Mucosa of stomach (tissue), 1 donor: ENCODE measurements around the gene GRHL3.

Experiments
- H3K27me3 ChIP-seq: one replicate; pipeline ENCODE4 v1.7.0; 2013; ENCODE audit warnings: mild to moderate bottlenecking, low read length; ENCODE audit not compliant: control insufficient read depth, insufficient read depth
- H3K36me3 ChIP-seq: one replicate; pipeline ENCODE4 v1.7.0; 2013; ENCODE audit warnings: low read length; ENCODE audit not compliant: control insufficient read depth, insufficient read depth
- H3K4me1 ChIP-seq: one replicate; pipeline ENCODE4 v1.7.0; 2013; ENCODE audit warnings: mild to moderate bottlenecking, low read length; ENCODE audit not compliant: control insufficient read depth, insufficient read depth
- H3K4me3 ChIP-seq: one replicate; pipeline ENCODE4 v1.7.0; 2013; ENCODE audit warnings: low read length
- H3K9ac ChIP-seq: one replicate; pipeline ENCODE4 v1.7.0; 2013; ENCODE audit warnings: mild to moderate bottlenecking, low read length, moderate library complexity
- H3K9me3 ChIP-seq: one replicate; pipeline ENCODE4 v1.7.0; 2013; ENCODE audit warnings: mild to moderate bottlenecking, low read length, moderate library complexity; ENCODE audit not compliant: control insufficient read depth
- donor health status: Pancreatic carcinoma.

GRHL3 gene

GRCh38 chr1:24369801-24370200, 50.6 kb downstream of the GRHL3 start:
- Histone ChIP-seq H3K9me3 (no peaks in the 10 kb centered on the region), H3K36me3 (no peaks in the 10 kb centered on the region), H3K4me1 (peaks cover 7% of the 10 kb centered on the region), H3K9ac (no peak overlapping the region), H3K4me3 (no peak overlapping the region), H3K27me3 (no peaks in the 10 kb centered on the region)

- Histone ChIP-seq H3K9ac (no peak overlapping the region), H3K36me3 (no peaks in the 10 kb centered on the region), H3K4me3 (no peak overlapping the region), H3K9me3 (no peaks in the 10 kb centered on the region), H3K4me1 (no peaks in the 10 kb centered on the region), H3K27me3 (no peaks in the 10 kb centered on the region)
These were observed 53.9 kb downstream of the GRHL3 start for GRCh38 chr1:24373044-24373443.

GRCh38 chr1:24373710-24374109, 54.6 kb downstream of the GRHL3 start:
- Histone ChIP-seq H3K9me3 (no peaks in the 10 kb centered on the region), H3K4me1 (no peaks in the 10 kb centered on the region), H3K4me3 (no peak overlapping the region), H3K9ac (no peak overlapping the region), H3K36me3 (no peaks in the 10 kb centered on the region), H3K27me3 (no peaks in the 10 kb centered on the region)

GRCh38 chr1:24374891-24375786, 56.0 kb downstream of the GRHL3 start:
- no peaks in the 10 kb centered on the region for H3K9me3 ChIP-seq
- peaks cover 2% of the 10 kb centered on the region for H3K4me1 ChIP-seq
- H3K9ac ChIP-seq, result no peak overlapping the region
- no peaks in the 10 kb centered on the region for H3K36me3 ChIP-seq
- H3K4me3 ChIP-seq, result no peak overlapping the region
- H3K27me3 ChIP-seq, result no peaks in the 10 kb centered on the region

GRCh38 chr1:24379733-24380315, 60.7 kb downstream of the GRHL3 start:
- Histone ChIP-seq H3K36me3 (no peaks in the 10 kb centered on the region), H3K9me3 (no peaks in the 10 kb centered on the region), H3K4me1 (peaks cover 32% of the 10 kb centered on the region), H3K9ac (no peak overlapping the region), H3K27me3 (no peaks in the 10 kb centered on the region), H3K4me3 (no peak overlapping the region)

GRCh38 chr1:24380508-24380907, 61.4 kb downstream of the GRHL3 start:
- H3K9ac ChIP-seq, result no peak overlapping the region
- peaks cover 39% of the 10 kb centered on the region for H3K4me1 ChIP-seq
- H3K27me3 ChIP-seq, result no peaks in the 10 kb centered on the region
- no peaks in the 10 kb centered on the region for H3K36me3 ChIP-seq
- H3K9me3 ChIP-seq, result no peaks in the 10 kb centered on the region
- H3K4me3 ChIP-seq, result no peak overlapping the region

GRCh38 chr1:24381256-24381655, 62.1 kb downstream of the GRHL3 start:
- Histone ChIP-seq H3K4me3 (no peak overlapping the region), H3K4me1 (peaks cover 44% of the 10 kb centered on the region), H3K9me3 (no peaks in the 10 kb centered on the region), H3K36me3 (no peaks in the 10 kb centered on the region), H3K9ac (no peak overlapping the region), H3K27me3 (no peaks in the 10 kb centered on the region)

GRCh38 chr1:24382165-24382577, 63.0 kb downstream of the GRHL3 start:
- H3K9me3 ChIP-seq, result no peaks in the 10 kb centered on the region
- H3K4me3 ChIP-seq, result no peak overlapping the region
- no peak overlapping the region for H3K9ac ChIP-seq
- no peaks in the 10 kb centered on the region for H3K36me3 ChIP-seq
- H3K4me1 ChIP-seq, result peaks cover 44% of the 10 kb centered on the region
- H3K27me3 ChIP-seq, result no peaks in the 10 kb centered on the region

GRCh38 chr1:24383381-24383940, 64.3 kb downstream of the GRHL3 start:
- H3K9me3 ChIP-seq, result no peaks in the 10 kb centered on the region
- H3K36me3 ChIP-seq, result no peaks in the 10 kb centered on the region
- H3K9ac ChIP-seq, result no peak overlapping the region
- H3K27me3 ChIP-seq, result no peaks in the 10 kb centered on the region
- peaks cover 44% of the 10 kb centered on the region for H3K4me1 ChIP-seq
- no peak overlapping the region for H3K4me3 ChIP-seq

GRCh38 chr1:24384251-24385090, 65.3 kb downstream of the GRHL3 start:
- H3K9me3 ChIP-seq, result no peaks in the 10 kb centered on the region
- H3K4me1 ChIP-seq, result peaks cover 49% of the 10 kb centered on the region
- H3K9ac ChIP-seq, result peak overlapping the region; percentile 23
- no peak overlapping the region for H3K4me3 ChIP-seq
- H3K27me3 ChIP-seq, result no peaks in the 10 kb centered on the region
- no peaks in the 10 kb centered on the region for H3K36me3 ChIP-seq

- peaks cover 46% of the 10 kb centered on the region for H3K4me1 ChIP-seq
These were observed 66.2 kb downstream of the GRHL3 start for GRCh38 chr1:24385160-24385940.

More at GRCh38 chr1:24385160-24385940, 66.2 kb downstream of the GRHL3 start:
- Histone ChIP-seq H3K9ac (no peak overlapping the region), H3K4me3 (no peak overlapping the region), H3K9me3 (no peaks in the 10 kb centered on the region), H3K36me3 (no peaks in the 10 kb centered on the region), H3K27me3 (no peaks in the 10 kb centered on the region)
